SK-N-SH (cell line): ENCODE data around the gene LRCOL1. TPM values are rescaled to one million over a fixed set of nuclear protein-coding genes. Genes with fewer than 3 reads are reported as not detected.
A peak's percentile ranks its signal among the peaks of the same experiment; 100 is the strongest.

Experiments
- CTCF ChIA-PET: fragments of 300-600, 350-600 bp; formaldehyde crosslinking; extraction: SDS; loops from one replicate; lab custom pipeline; 2021; lab: Yijun Ruan, JAX
- POLR2A ChIA-PET: fragments of 350-600 bp; sonication (Branson Sonifier 250); formaldehyde crosslinking; extraction: SDS; loops from one replicate; lab custom pipeline; 2020; ENCODE audit warnings: antibody characterized with exemption, inconsistent platforms; lab: Yijun Ruan, JAX
- DNase-seq: peaks from one replicate; pipeline ENCODE4 v3.0.0; 2012
- H2AFZ ChIP-seq: fragments of 200-600 bp; sonication (generic); 2 replicates; pipeline ENCODE4 v1.8.1; 2016; ENCODE audit warnings: antibody characterized with exemption, mild to moderate bottlenecking, low read depth
- H3F3A ChIP-seq: fragments of 200-600 bp; sonication (generic); replicated peaks from 2 replicates; pipeline ENCODE3; 2016; ENCODE audit warnings: antibody characterized with exemption, mild to moderate bottlenecking; ENCODE audit not compliant: insufficient read depth
- H3K27ac ChIP-seq, 2 experiments: fragments of 200-500 bp in 1 of 2; fragments of 200-600 bp in 1 of 2; sonication (Bioruptor generic) in 1 of 2; sonication (generic), shearing (Covaris generic) in 1 of 2; 2 replicates each; pipeline versions ENCODE4 v1.5.1 to v1.6.1; 2014 to 2016; ENCODE audit warnings: low read depth in 2 of 2, inconsistent platforms in 1 of 2, low read length in 1 of 2, mild to moderate bottlenecking in 1 of 2, mixed read lengths in 1 of 2
- H3K27me3 ChIP-seq: fragments of 200-600 bp; sonication (generic), shearing (Covaris generic); 2 replicates; pipeline ENCODE4 v1.6.1; 2016; ENCODE audit warnings: mixed run types; ENCODE audit not compliant: insufficient read depth
- H3K36me3 ChIP-seq, 2 experiments: fragments of 200-500 bp in 1 of 2; fragments of 200-600 bp in 1 of 2; sonication (Bioruptor generic) in 1 of 2; sonication (generic) in 1 of 2; replicated peaks in 1 of 2; 2 replicates each; pipeline versions ENCODE3 to v1.5.1; 2014 to 2016; ENCODE audit warnings: low read length in 1 of 2, mild to moderate bottlenecking in 1 of 2; ENCODE audit not compliant: insufficient read depth in 2 of 2, control insufficient read depth in 1 of 2
- H3K4me1 ChIP-seq, 2 experiments: fragments of 200-500 bp in 1 of 2; fragments of 200-600 bp in 1 of 2; sonication (Bioruptor generic) in 1 of 2; sonication (generic), shearing (Covaris generic) in 1 of 2; 2 replicates each; pipeline versions ENCODE4 v1.5.1 to v1.6.1; 2014 to 2016; ENCODE audit warnings: low read depth in 1 of 2, low read length in 1 of 2, mixed run types in 1 of 2; ENCODE audit not compliant: insufficient read depth in 2 of 2, control insufficient read depth in 1 of 2
- H3K4me2 ChIP-seq: fragments of 200-600 bp; sonication (generic), shearing (Covaris generic); 2 replicates; pipeline ENCODE4 v1.6.1; 2017; ENCODE audit warnings: mixed run types
- H3K4me3 ChIP-seq, 2 experiments: fragments of 200-500 bp in 1 of 2; fragments of 200-600 bp in 1 of 2; sonication (Bioruptor generic) in 1 of 2; sonication (generic), shearing (Covaris generic) in 1 of 2; 2 replicates each; pipeline versions ENCODE4 v1.5.1 to v1.8.1; 2014 to 2016; ENCODE audit warnings: low read depth in 2 of 2, inconsistent platforms in 1 of 2, low read length in 1 of 2, mild to moderate bottlenecking in 1 of 2, mixed read lengths in 1 of 2, moderate library complexity in 1 of 2
- H3K79me2 ChIP-seq: fragments of 200-600 bp; sonication (generic); 2 replicates; pipeline ENCODE4 v1.8.1; 2017; ENCODE audit warnings: mild to moderate bottlenecking; ENCODE audit not compliant: insufficient read depth
- H3K9ac ChIP-seq: fragments of 200-600 bp; sonication (generic); 2 replicates; pipeline ENCODE4 v1.6.1; 2017; ENCODE audit warnings: mixed run types
- H3K9me2 ChIP-seq: fragments of 200-600 bp; sonication (generic); 2 replicates; pipeline ENCODE4 v1.6.1; 2017; ENCODE audit warnings: mixed run types
- H3K9me3 ChIP-seq: fragments of 200-600 bp; sonication (generic); 2 replicates; pipeline ENCODE4 v1.6.1; 2017; ENCODE audit warnings: mixed run types, mild to moderate bottlenecking, moderate library complexity
- H4K20me1 ChIP-seq: fragments of 200-600 bp; sonication (generic); 2 replicates; pipeline ENCODE4 v1.6.1; 2017; ENCODE audit warnings: mild to moderate bottlenecking, mixed run types; ENCODE audit not compliant: insufficient read depth
- CHD2 ChIP-seq: fragments of 150-350 bp; IDR thresholded peaks from 2 replicates; pipeline ENCODE4 v1.6.1; 2018; ENCODE audit warnings: low read length; ENCODE audit not compliant: partially characterized antibody
- CTCF ChIP-seq: fragments of 200-600 bp; sonication (generic); IDR thresholded peaks from 2 replicates; pipeline ENCODE4 v1.6.1; 2017; ENCODE audit warnings: antibody characterized with exemption, mild to moderate bottlenecking, moderate library complexity
- EP300 ChIP-seq, 2 experiments: IDR thresholded peaks; 2 replicates each; pipeline versions ENCODE4 v1.4.0 to v1.6.1; 2012; ENCODE audit warnings: borderline replicate concordance in 1 of 2, low read depth in 1 of 2, low read length in 1 of 2
- FOSL2 ChIP-seq: IDR thresholded peaks from 2 replicates; pipeline ENCODE4 v1.4.0; 2012; ENCODE audit warnings: low read depth, mild to moderate bottlenecking, moderate library complexity, borderline replicate concordance
- FOXM1 ChIP-seq: IDR thresholded peaks from 2 replicates; pipeline ENCODE4 v1.4.0; 2012; ENCODE audit warnings: low read depth, mild to moderate bottlenecking
- GATA2 ChIP-seq: sonication (generic); formaldehyde crosslinking; IDR thresholded peaks from 2 replicates; pipeline ENCODE4 v1.5.0; 2020; ENCODE audit warnings: mild to moderate bottlenecking, missing genetic modification reagents
- JUND ChIP-seq: IDR thresholded peaks from 2 replicates; pipeline ENCODE4 v1.4.0; 2012
- MEF2A ChIP-seq: IDR thresholded peaks from 2 replicates; pipeline ENCODE4 v1.4.0; 2012; ENCODE audit warnings: low read depth, borderline replicate concordance
- RAD21 ChIP-seq: IDR thresholded peaks from 2 replicates; pipeline ENCODE4 v1.6.1; 2012; ENCODE audit warnings: mild to moderate bottlenecking, low read length
- SIN3A ChIP-seq: IDR thresholded peaks from 2 replicates; pipeline ENCODE4 v1.6.1; 2012; ENCODE audit warnings: low read depth, mild to moderate bottlenecking, low read length, moderate library complexity, borderline replicate concordance
- TAF1 ChIP-seq: IDR thresholded peaks from 2 replicates; pipeline ENCODE4 v1.6.1; 2012; ENCODE audit warnings: low read depth, mild to moderate bottlenecking, low read length, moderate library complexity, borderline replicate concordance
- TEAD4 ChIP-seq: IDR thresholded peaks from 2 replicates; pipeline ENCODE4 v1.4.0; 2012; ENCODE audit warnings: mild to moderate bottlenecking, borderline replicate concordance; ENCODE audit not compliant: insufficient read depth
- USF2 ChIP-seq: fragments of 150-350 bp; IDR thresholded peaks from 2 replicates; pipeline ENCODE4 v1.6.1; 2017; ENCODE audit warnings: antibody characterized with exemption, low read length, low read depth, borderline replicate concordance
- ZBTB33 ChIP-seq: IDR thresholded peaks from 2 replicates; pipeline ENCODE4 v1.4.0; 2012; ENCODE audit warnings: low read depth, borderline replicate concordance
- WGBS: methylation state at CpG from one replicate; pipeline ENCODE4 v1.1.6; 2017; ENCODE audit warnings: low lambda C conversion rate; 5-methylcytosine and 5-hydroxymethylcytosine counted together
- polyA plus RNA-seq, 3 experiments: library from polyadenylated mRNA; depleted of rRNA; stranded (reverse); fragments of >200 nt; gene quantifications; 2 replicates each; pipeline ENCODE4 v1.2.3, GENCODE V29; 2012
- TF ChIP-seq, protein P1 (sequence below): IDR thresholded peaks from 2 replicates; pipeline ENCODE4 v1.4.0; 2012; ENCODE audit warnings: low read depth
- TF ChIP-seq, protein P2 (sequence below): IDR thresholded peaks from 2 replicates; pipeline ENCODE4; 2012

LRCOL1 gene
- polyA plus RNA-seq, 1 of the 3 experiments (the other 2 are of a cell fraction), result 1.1 TPM

- H3K4me1 ChIP-seq, result peaks cover 0 to 13% of the 10 kb centered on the region in 2 experiments; a peak in 1 of 4 replicates
- CTCF ChIA-PET, result interaction anchor here (0.7 to 7.2 kb wide), 9 partner anchors 9 to 197 kb away, joined by 3 to 122 read pairs (median 5); no protein-coding TSS in a partner anchor
- H3K9me3 ChIP-seq, result no peaks in the 10 kb centered on the region
- peaks cover 6% of the 10 kb centered on the region for H3F3A ChIP-seq
- H3K27me3 ChIP-seq, result peaks cover 60% of the 10 kb centered on the region
- H3K4me2 ChIP-seq, result peak overlapping the region; percentile 70
- no peak for TF ChIP-seq CHD2
- no peak for TF ChIP-seq GATA2 (CRISPR knock-in tag)
- no peak for TF ChIP-seq ZBTB33
- no peak for TF ChIP-seq MEF2A
- TF ChIP-seq SIN3A, result no peak
- TF ChIP-seq TAF1, result no peak
- TF ChIP-seq RAD21, result no peak
- no peak for TF ChIP-seq JUND
- TF ChIP-seq EP300 (IDR thresholded peaks at IDR 0.05; ENCODE audit: borderline replicate concordance in 1 of 2, low read depth in 1 of 2, low read length in 1 of 2), result no peak
- TF ChIP-seq USF2, result no peak
- TF ChIP-seq CTCF, result no peak
- TF ChIP-seq FOSL2, result no peak
- TF ChIP-seq, protein P1, sequence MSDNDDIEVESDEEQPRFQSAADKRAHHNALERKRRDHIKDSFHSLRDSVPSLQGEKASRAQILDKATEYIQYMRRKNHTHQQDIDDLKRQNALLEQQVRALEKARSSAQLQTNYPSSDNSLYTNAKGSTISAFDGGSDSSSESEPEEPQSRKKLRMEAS, result no peak
- no peak for TF ChIP-seq TEAD4
- no peak for TF ChIP-seq FOXM1
- TF ChIP-seq, protein P2, sequence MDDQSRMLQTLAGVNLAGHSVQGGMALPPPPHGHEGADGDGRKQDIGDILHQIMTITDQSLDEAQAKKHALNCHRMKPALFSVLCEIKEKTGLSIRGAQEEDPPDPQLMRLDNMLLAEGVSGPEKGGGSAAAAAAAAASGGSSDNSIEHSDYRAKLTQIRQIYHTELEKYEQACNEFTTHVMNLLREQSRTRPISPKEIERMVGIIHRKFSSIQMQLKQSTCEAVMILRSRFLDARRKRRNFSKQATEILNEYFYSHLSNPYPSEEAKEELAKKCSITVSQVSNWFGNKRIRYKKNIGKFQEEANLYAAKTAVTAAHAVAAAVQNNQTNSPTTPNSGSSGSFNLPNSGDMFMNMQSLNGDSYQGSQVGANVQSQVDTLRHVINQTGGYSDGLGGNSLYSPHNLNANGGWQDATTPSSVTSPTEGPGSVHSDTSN, result no peak
- TF ChIP-seq, all 33 proteins: peak for 0
- Histone ChIP-seq H3K79me2 (no peaks in the 10 kb centered on the region), H3K9me2 (no peaks in the 10 kb centered on the region), H2AFZ (peak overlapping the region; percentile 52; the same call in 1 of the 2 replicates), H3K9ac (no peak overlapping the region), H4K20me1 (no peaks in the 10 kb centered on the region), H3K4me3 (peak overlapping the region in 1 of 2 experiments; percentile 36; a peak in 2 of 4 replicates), H3K27ac (no peak overlapping the region), H3K36me3 (no peaks in the 10 kb centered on the region)
- 27% methylated on average over 24 of the region's 33 CpGs for WGBS
- no peak for DNase-seq
- POLR2A ChIA-PET, result no interaction called here
Observed at GRCh38 chr12:132610866-132611602, 652 bp upstream of the LRCOL1 start.
